A375 (cell line): ENCODE measurements around the gene COL28A1. TPM values are rescaled to one million over a fixed set of nuclear protein-coding genes. Genes with fewer than 3 reads are reported as not detected.

Source experiments
- total RNA-seq: library from RNA; depleted of rRNA; stranded (reverse); fragments of >200 nt; shearing (Covaris generic); gene quantifications from 2 replicates; pipeline ENCODE4 v1.2.3, GENCODE V29; 2014; rRNA removed

Gene COL28A1
- 0.03 TPM in 1 of 2 replicates, not detected in the other for total RNA-seq

GRCh38 chr7:7535691-7536090 is at the start of gene COL28A1:
Gene COL28A1, minus strand, starts transcription at chr7:7535873. Its CDS starts 2,998 bp downstream, at chr7:7532875.

GRCh38 chr7:7566651-7567611 is 31.3 kb upstream of the COL28A1 start, which contains the start of gene MIOS:
Gene MIOS, plus strand, starts transcription at chr7:7566884. Its CDS starts 5,592 bp downstream, at chr7:7572476.

Other genes with a start within 250 kb of the COL28A1 start
- 23.2 and 27.4 TPM in 2 replicates for gene MIOS, start 31.0 kb upstream of the COL28A1 start, total RNA-seq
- 8.8 and 10.1 TPM in 2 replicates for gene UMAD1, start 104.9 kb upstream of the COL28A1 start, total RNA-seq
- gene RPA3, start 182.7 kb upstream of the COL28A1 start, total RNA-seq = 49.9 and 65.5 TPM in 2 replicates